Stimulated activated CD4-positive, alpha-beta T cell treated with anti-CD3 and anti-CD28 coated beads, Interleukin-2, amount 100 ng/mL, for 4 hours (primary cell): Measurements from ENCODE around the gene TESK1.

Experiments used
- DNase-seq: peaks from one replicate; pipeline ENCODE4 v3.0.0-alpha.2; 2020; ENCODE audit warnings: low read depth

TESK1 gene, protein sequence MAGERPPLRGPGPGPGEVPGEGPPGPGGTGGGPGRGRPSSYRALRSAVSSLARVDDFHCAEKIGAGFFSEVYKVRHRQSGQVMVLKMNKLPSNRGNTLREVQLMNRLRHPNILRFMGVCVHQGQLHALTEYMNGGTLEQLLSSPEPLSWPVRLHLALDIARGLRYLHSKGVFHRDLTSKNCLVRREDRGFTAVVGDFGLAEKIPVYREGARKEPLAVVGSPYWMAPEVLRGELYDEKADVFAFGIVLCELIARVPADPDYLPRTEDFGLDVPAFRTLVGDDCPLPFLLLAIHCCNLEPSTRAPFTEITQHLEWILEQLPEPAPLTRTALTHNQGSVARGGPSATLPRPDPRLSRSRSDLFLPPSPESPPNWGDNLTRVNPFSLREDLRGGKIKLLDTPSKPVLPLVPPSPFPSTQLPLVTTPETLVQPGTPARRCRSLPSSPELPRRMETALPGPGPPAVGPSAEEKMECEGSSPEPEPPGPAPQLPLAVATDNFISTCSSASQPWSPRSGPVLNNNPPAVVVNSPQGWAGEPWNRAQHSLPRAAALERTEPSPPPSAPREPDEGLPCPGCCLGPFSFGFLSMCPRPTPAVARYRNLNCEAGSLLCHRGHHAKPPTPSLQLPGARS

DNA sequence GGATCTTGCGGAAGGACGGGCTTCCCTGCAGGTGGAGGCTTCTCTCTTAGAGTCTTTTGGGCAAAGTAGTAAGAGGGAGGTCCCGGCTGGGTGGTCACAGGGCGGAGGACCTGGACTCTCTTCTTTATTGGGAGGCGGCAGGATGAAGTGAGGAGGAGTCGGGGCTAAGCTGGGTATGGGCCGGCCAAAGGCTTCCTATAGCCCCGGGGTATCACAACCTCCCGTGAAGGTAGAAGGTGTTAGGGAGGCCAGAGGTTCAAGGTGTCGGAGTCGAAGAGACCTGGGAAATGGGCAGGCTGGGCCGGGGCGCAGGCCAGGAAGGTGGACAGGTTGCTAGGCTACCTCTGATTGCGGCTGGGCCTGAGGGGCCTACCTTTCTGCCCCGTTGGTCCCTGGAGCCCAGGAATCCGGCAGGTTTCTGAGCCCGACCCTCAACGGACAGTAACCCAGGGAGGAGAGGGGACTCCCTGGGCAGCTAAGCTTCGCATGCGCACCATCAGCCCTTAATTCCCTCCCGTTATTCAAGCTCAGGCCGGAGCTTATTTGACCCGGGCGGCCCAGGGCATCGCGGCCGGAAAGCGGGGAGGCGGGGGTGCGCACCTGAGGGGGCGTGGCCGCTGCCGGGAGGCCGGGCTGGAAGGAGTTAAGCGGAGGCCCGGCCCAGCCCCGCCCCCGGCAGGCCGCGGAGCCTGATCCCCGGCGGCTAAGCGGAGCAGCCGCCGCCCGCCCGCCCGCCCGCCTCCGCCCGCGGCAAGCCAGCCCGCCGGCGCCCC, at the start of gene TESK1:
Gene TESK1, plus strand, starts transcription at position 685 of the 773 bp plus-strand sequence. CDS start 358 bp downstream, outside the sequence.
- peak; percentile 76 for DNase-seq

DNA sequence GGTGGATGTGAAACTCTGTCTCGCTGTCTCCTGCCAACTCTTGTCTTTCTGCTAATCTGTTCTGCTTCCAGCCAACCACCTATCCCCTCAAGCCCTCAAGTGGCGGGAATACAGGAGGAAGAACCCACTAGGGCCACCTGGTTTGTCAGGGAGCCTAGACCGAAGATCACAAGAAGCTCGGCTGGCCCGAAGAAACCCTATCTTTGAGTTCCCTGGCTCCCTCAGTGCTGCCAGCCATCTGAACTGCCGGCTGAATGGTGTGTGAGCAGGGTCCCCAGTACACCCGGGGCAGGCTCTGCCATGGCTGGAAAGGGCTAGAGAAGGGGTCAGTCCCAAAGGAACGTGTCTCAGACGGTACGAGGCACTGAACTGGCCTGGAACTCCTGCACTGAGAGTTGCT, 49.2 kb upstream of the TESK1 start:
- no peak for DNase-seq

DNA sequence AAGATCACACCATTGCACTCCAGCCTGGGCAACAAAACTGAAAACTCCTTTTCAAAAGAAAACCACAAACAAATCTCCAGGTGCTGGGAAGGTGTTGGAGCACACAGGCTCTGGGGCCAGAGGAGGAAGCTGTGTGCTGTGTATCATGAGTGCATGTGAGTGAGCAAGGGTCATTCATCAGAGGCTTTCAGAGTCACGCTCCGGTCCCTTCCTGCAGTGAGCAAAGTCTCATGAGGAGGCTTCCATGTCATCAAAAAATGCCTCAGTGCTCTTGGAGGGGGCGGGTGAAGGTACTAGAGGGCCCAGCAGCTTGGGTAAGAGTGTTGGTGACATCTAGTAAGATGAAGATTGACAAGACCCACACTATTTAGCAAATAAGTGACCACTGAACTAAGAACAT, 48.3 kb upstream of the TESK1 start:
- no peak for DNase-seq

DNA sequence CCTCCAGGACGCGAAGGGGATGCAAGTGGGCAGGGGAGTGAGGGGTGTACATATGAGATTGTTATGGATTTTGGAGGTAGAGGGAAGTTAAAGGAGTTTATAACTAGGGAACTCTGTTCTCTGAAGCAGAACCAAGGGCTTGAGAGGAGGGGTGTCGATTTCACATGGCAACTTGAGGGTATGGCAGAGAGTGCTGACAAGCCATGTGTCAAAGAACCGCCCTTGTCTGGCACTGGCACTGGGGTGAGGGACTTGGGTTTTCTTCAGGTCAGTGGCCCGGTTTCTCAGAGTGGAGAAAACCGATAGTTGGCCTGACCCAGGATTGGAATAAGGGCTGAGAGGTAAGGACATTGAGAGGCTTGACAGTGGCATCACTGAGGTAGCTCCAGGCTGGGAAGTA, 47.7 kb upstream of the TESK1 start:
- no peak for DNase-seq

DNA sequence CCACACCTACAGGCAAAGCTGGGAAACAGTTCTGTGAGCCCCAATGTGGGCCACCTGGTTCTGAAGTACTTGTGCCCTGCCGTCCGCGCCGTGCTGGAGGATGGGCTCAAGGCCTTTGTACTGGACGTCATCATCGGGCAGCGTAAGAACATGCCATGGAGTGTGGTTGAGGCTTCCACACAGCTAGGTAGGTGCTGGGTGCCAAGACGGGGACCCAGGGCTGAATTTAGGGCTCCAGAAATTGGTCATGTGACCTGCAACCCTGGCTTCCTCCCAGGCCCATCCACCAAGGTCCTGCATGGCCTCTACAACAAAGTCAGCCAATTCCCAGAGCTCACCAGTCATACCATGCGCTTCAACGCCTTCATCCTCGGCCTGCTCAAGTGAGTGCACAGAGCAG, 46.9 kb upstream of the TESK1 start:
- no peak for DNase-seq

DNA sequence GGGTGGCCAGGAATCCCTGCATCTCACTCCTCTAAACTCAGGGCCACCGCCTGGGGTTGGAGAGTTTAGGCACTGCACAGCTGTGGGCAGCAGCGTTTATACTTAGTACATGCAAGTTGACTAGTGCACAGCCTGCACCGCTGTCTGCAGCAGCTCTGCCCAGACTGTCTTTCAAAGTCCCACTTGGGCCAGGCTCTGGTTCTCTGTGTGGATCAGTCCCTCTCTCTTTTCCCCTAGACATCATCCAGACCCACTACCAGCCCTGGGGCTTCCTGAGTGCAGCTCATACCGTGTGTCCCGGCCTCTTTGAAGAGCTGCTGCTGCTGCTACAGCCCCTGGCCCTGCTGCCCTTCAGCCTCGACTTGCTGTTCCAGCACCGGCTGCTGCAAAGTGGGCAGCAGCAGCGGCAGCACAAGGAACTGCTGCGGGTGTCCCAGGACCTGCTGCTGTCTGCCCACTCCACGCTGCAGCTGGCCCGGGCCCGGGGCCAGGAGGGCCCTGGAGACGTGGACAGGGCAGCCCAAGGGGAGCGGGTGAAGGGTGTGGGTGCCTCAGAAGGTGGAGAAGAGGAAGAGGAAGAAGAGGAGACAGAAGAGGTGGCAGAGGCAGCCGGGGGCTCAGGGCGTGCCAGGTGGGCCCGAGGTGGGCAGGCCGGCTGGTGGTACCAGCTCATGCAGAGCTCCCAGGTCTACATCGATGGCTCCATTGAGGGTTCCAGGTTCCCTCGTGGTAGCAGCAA, 45.1 kb upstream of the TESK1 start:
- DNase-seq = no peak

DNA sequence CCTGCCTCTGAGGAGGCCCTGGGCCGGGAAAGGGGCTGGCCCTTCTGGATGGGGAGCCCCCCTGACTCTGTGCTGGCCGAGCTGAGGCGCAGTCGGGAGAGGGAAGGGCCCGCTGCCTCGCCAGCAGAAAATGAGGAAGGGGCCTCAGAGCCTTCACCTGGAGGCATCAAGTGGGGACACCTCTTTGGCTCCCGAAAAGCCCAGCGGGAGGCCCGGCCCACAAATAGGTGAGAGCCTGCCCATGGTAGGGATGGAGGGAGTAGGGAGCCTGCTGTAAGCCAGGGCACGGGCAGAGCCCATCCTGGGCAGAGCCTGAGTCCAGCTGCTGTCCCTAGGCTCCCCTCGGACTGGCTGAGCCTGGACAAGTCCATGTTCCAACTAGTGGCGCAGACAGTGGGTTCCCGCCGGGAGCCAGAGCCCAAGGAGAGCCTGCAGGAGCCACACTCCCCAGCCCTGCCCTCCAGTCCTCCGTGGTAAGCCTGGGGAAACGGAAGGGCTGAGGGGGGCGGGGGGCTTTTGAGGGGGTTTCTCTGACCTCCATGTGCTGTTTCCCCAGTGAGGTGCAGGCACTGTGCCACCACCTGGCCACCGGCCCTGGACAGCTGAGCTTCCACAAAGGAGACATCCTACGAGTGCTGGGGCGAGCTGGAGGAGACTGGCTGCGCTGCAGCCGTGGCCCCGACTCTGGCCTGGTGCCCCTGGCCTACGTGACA, 44.3 kb upstream of the TESK1 start:
- no peak for DNase-seq

DNA sequence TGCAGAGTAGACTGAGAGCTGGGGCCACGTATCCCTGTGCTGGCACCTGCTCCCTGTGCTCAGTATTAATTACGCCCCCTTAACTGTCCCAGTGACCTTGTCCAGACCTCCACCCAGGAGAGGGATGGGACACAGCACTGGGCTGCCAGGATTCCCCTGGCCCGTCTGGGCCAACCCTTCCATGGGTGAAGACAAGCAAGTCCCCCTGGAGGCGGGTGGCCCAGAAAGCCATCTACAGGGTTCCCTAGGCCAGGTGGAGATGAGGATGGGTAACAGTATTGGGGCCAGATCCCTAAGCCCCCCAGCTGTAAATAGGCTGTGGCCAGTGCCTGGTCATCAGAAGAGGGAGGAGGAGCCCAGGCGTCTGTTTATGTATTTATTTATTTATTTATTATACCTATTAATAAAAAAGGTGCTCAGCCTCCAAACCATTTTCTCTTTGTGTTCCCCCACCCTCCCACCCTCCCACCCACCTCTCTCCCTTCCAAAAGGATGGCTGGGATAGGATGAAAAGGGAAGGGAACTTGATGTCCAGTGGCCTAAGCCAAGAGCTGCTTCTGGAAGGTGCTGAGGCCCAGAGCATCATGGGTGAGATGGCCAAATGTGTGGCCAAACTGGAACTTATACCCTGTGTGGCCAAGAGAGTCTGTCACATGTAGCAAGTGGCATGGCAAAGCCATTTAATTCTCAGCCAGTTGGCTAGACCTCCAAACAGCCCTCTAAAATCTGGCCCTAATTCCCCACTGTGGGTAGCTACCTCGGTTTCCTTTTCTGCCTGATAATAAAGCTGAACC, 43.4 kb upstream of the TESK1 start:
- DNase-seq = no peak

DNA sequence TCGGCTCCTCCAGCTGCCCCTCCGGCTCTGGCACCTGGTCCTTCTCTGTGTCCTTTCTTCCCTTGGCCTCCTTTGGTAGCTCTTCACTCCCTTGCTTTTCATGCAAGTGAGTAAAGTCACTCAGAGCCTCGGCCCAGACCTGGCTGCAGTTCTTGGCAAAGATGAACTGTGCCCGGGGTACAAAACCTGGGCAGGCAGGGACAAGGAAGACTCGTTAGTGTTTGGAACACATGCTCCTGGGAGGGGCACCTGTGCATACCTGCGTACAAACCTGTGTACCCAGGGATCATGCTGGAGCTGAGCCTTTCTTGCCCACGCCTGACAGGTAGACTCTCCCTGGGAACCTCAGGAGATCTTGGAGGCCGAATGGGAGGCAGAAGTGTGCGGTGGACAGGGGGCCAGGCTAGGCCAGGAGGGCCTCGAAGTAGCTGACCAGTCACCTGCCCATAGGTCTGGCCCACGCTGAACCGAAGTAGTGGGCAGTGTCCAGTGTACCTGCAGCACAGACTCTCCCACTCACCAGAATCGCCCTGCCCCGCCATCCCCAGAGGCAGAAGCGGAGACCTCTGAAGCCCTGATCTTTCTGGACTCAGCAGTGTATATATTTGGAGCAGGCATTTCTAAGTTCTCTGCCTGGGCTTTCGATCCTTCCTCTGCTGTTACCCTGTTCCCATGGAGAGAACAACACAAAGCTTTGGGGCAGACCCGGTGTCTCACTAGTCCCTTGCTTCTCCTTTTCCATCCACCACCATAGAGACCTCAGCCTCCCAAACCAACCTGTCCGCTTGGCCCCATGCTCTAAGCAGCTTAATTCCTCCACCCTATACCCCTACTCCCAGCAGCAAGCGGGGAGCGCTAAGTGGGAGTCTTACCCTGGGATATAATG, 41.9 kb upstream of the TESK1 start:
- DNase-seq = no peak

DNA sequence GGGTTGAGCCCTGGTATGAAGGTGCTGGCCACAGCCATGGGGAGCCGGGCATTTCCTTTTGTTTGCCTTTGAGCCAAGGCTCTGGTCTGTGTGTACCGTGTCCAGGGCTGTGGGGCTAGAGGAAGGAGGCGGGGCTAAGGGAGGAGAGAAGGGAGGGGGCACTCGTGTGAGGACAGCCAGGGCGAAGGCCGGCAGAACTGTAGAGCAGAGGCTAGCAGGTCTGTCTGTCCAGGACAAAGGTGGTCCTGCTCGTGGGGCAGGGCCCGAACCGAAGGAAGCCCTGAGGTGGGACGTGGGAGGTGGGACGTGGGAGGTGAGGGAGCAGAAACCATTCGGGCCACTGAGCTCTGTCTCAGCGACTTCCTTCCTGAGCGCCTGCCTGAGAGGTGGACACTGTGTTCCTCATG, 41.3 kb upstream of the TESK1 start:
- DNase-seq = no peak

DNA sequence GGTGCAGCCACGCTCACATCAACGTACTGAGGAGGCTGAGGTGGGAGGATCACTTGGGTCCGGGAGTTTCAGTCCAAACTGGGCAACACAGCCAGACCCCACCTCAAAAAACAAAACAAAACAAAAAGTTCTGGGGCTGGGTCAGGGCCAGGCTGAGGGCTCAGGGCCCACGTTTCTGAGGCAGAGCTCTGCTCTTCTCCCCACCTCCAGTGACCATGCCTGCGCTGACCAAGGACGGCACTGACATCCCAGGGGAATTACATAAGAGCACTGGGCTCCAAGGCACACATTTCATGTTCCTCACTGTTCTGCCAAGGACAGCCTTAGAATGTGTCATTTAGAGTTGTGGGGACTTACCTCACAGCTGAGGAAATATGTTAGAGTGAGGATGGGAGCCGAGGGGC, 40.4 kb upstream of the TESK1 start:
- DNase-seq = no peak

DNA sequence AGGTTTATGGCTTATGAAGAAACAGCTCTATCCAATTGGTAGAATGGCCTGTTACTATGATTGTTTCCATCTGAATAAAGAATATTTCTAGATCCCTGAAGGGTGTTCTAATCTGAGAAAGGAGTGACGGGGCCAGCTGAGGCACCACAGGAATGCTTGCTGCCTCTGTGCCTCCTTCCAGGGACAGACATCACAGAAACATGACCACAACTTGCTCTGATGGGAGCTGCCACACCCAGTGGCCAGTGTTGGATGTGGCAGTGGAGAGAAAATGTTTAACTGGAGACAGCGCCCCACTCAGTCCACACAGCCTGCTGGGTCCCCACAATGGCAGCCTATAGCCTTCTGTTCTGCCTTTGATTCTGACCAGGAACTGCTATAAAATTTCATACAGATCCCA, 38.6 kb upstream of the TESK1 start:
- no peak for DNase-seq

DNA sequence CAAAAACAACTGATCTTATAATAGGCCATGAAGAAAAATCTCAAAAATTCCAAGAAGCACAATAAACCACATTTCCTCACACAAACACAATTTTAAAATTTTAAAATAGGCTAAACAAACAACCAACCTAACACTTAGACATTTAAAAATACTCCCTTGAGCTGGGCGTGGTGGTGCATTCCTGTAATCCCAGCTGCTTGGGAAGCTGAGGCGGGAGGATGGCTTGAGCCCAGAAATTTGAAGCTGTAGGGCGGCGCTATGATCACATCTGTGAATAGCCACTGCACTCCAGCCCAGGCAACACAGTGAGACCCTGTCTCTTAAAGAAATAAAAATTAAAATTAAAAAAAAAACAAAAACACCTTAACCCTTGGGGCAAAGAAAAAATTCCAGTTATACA, 36.9 kb upstream of the TESK1 start:
- DNase-seq = no peak

DNA sequence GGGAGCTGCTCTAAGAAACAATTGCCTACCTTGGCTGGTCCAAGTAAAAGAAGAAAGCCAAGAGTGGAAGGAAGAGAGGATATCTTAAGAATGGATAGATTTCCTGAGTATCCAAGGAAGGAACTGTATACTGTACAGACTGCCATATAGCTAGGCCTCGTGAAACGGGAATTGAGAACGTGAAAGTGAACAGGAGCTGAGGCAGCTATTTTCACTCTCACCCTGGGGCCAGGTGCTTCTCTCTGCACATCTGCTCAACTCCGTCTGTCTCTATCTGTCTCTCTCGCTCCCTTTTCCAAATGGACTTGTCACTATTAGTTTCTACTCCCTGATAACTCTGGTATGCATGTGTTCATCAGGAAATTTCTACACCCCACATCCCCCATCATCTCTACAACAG, 35.9 kb upstream of the TESK1 start:
- no peak for DNase-seq

DNA sequence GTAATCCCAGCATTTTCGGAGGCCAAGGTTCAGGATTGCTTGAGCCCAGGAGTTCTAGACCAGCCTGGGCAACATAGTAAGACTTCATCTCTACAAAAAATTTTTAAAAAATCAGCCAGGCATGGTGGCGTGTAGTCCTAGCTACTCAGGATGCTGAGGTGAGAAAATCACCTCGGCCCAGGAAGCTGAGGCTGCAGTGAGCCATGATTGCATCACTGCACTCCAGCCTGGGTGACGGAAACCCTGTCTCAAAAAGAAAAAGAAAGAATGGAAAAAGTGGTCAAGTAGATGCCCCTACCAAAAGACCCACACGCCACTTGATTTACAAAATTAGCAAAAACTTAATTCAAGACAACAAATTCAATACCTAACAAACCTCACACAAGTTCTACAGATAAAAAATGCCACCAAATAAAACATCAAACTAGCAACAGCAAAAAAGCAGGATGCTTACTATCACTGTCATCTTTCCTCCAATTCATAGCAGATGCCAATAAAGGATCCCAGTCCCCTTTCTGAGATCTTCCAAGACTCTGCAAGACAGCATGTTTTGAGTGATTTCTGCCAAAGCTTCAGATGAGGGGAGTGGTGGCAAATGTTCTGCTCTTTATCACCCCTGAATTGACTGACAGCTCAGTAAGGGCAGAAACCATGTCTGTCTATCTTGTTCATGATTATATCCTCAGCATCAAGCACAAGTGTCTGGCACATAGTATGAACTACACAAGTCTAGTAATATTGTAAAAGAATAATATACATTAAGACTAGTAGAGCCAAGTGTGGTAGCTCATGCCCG, 34.2 kb upstream of the TESK1 start:
- DNase-seq = no peak

DNA sequence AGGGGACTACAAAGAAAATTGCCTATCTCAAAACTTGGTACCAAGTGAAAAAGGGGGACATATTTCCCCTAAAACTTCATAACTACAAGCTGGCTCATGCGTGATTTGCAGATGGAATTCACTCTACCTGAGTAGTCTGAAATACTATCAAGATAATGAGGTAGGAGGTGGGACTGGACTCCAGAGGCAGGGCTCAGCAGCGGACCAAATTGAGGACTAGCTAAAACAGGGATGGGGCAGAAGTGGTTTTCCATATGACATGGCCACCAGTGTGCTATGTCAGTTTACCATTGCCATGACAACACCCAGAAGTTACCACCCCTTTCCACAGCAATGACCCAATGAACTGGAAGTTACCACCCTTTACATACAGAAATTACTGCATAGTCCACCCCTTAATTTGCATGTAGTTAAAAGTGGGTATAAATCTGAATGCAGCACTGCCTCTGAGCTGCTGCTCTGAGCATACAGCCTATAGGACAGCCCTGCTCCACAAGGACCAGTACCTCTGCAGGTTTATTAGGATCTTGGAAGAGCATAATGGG, 30.4 kb upstream of the TESK1 start:
- no peak for DNase-seq

DNA sequence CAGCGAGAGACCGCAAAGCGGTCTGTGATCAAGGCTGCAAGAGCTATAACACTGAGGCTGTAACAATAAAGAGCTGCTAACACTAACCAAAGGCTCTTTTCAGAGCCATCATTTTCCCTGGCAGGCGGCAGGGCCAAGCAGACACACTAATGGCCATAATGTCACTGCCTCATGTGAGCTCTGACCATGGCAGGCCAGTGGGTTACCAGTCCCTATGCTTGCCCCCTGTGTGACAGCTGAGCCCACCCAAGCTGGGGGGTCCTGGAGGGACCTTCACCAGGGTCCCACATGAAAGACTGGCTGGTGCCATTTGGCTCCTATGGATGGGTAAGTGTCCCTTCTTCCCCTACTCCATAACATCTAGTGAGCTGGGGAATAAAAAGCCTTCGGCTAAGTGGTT, 29.6 kb upstream of the TESK1 start:
- DNase-seq = no peak

DNA sequence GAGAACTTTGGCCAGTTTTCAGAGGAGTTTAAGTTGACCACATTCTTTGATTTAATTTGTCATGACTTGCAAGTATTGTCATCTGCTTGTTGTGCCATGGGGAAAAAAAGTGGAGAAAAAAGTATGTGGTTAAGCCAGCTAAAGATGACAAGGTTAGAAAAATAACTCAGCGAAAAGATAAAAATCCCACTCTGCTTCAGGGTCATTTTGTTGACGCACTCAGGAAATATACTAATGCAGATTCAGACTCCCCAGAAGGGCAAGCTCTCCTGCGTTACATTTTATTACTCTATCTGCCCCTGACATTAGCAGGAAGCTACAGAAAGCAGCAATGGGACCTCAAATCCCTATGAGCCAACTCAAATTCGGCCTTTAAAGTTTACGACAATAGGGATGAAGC, 27.6 kb upstream of the TESK1 start:
- no peak for DNase-seq

DNA sequence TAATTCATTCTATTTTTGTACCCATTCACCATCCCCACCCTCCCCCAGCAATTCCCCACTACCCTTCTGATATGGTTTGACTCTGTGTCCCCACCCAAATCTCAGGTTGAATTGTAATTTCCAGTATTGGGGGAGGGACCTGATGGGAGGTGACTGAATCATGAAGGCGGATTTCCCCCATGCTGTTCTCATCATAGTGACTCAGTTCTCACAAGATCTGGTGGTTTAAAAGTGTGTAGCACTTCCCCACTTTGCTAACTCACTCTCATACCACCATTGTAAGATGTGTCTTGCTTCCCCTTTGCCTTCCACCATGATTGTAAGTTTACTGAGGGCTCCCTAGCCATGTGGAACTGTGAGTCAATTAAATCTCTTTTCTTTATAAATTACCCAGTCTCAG, 25.9 kb upstream of the TESK1 start:
- no peak for DNase-seq
